H1 (cell line): ENCODE results near the gene PGPEP1. TPM values are rescaled to one million over a fixed set of nuclear protein-coding genes. Genes with fewer than 3 reads are reported as not detected.

Source experiments
- CTCF ChIA-PET: fragments of 300-600 bp; sonication (Branson Sonifier 250); formaldehyde crosslinking; loops from one replicate; lab custom pipeline; 2021; ENCODE audit not compliant: partially characterized antibody; lab: Charles Lee
- POLR2A ChIA-PET: fragments of 300-600 bp; sonication (Branson Sonifier 250); formaldehyde crosslinking; loops from one replicate; lab custom pipeline; 2021; ENCODE audit warnings: inconsistent platforms; ENCODE audit not compliant: partially characterized antibody; lab: Charles Lee
- DNase-seq, 2 experiments: peaks; one replicate each; pipeline versions ENCODE4 v3.0.0 to v3.0.0-alpha.2; 2010 to 2022; ENCODE audit warnings: low spot score in 2 of 2, low read depth in 1 of 2, mixed read lengths in 1 of 2
- FAIRE-seq: peaks from 2 replicates; lab custom pipeline; 2011; peaks lifted over from hg19 to GRCh38; lab: Jason Lieb, UNC
- H2AFZ ChIP-seq: 2 replicates; pipeline ENCODE4 v1.8.1; 2012; ENCODE audit warnings: low read length, inconsistent platforms
- H2AK5ac ChIP-seq: 2 replicates; pipeline ENCODE4 v1.6.1; 2013; ENCODE audit warnings: low read depth, low read length
- H2BK120ac ChIP-seq: replicated peaks from 2 replicates; pipeline ENCODE3; 2013; ENCODE audit warnings: low read depth, low read length, inconsistent platforms
- H2BK12ac ChIP-seq: 2 replicates; pipeline ENCODE4 v1.6.1; 2013; ENCODE audit warnings: low read depth, low read length
- H2BK15ac ChIP-seq: 2 replicates; pipeline ENCODE4 v1.6.1; 2013; ENCODE audit warnings: low read length
- H2BK20ac ChIP-seq: 2 replicates; pipeline ENCODE4 v1.6.1; 2013; ENCODE audit warnings: low read length
- H2BK5ac ChIP-seq: 2 replicates; pipeline ENCODE4 v1.6.1; 2013; ENCODE audit warnings: low read depth, low read length
- H3K14ac ChIP-seq: 2 replicates; pipeline ENCODE4 v1.6.1; 2013; ENCODE audit warnings: inconsistent platforms; ENCODE audit not compliant: insufficient read length
- H3K18ac ChIP-seq: 2 replicates; pipeline ENCODE4 v1.6.1; 2013; ENCODE audit warnings: low read length; ENCODE audit errors: extremely low read depth
- H3K23ac ChIP-seq: 2 replicates; pipeline ENCODE4 v1.6.1; 2013; ENCODE audit warnings: inconsistent platforms; ENCODE audit not compliant: insufficient read length
- H3K23me2 ChIP-seq: 2 replicates; pipeline ENCODE4 v1.6.1; 2013; ENCODE audit warnings: low read depth, low read length
- H3K27ac ChIP-seq: 2 replicates; pipeline ENCODE4 v1.6.1; 2011; ENCODE audit warnings: low read depth, low read length, inconsistent platforms
- H3K27me3 ChIP-seq, 4 experiments: replicated peaks in 1 of 4; 1 replicate in 1 of 4; 2 replicates in 3 of 4; pipeline versions ENCODE4 v1.6.1 to v1.8.1; 2011 to 2013; ENCODE audit warnings: low read length in 3 of 4, mild to moderate bottlenecking in 3 of 4, inconsistent platforms in 2 of 4, mixed read lengths in 2 of 4, moderate library complexity in 1 of 4; ENCODE audit not compliant: control insufficient read depth in 3 of 4, insufficient read depth in 3 of 4; ENCODE audit errors: extremely low read depth in 1 of 4
- H3K36me3 ChIP-seq, 4 experiments: 2 replicates each; pipeline versions ENCODE4 v1.6.1 to v1.8.1; 2011 to 2013; ENCODE audit warnings: mild to moderate bottlenecking in 4 of 4, low read length in 3 of 4, moderate library complexity in 2 of 4, control low read depth in 1 of 4, inconsistent platforms in 1 of 4; ENCODE audit not compliant: insufficient read depth in 4 of 4, control insufficient read depth in 2 of 4
- H3K4ac ChIP-seq: replicated peaks from 2 replicates; pipeline ENCODE3; 2013; ENCODE audit warnings: low read length, low read depth, mixed read lengths, inconsistent platforms; ENCODE audit not compliant: insufficient read length
- H3K4me1 ChIP-seq, 4 experiments: replicated peaks in 1 of 4; 1 replicate in 1 of 4; 2 replicates in 3 of 4; pipeline versions ENCODE4 v1.6.1 to v1.8.1; 2011 to 2013; ENCODE audit warnings: low read length in 3 of 4, inconsistent platforms in 2 of 4, mixed read lengths in 1 of 4; ENCODE audit not compliant: insufficient read depth in 4 of 4, control insufficient read depth in 3 of 4
- H3K4me2 ChIP-seq, 2 experiments: 2 replicates each; pipeline versions ENCODE4 v1.6.1 to v1.8.1; 2011 to 2013; ENCODE audit warnings: low read depth in 2 of 2, low read length in 2 of 2, control low read depth in 1 of 2, inconsistent platforms in 1 of 2, mild to moderate bottlenecking in 1 of 2; ENCODE audit not compliant: insufficient read depth in 1 of 2
- H3K4me3 ChIP-seq, 4 experiments: fragments of 200-600, 300-600 bp in 1 of 4; sonication (generic), shearing (Covaris generic), sonication (Bioruptor Twin) in 1 of 4; 2 replicates each; pipeline versions ENCODE4 v1.5.1 to v1.8.1; 2011 to 2016; ENCODE audit warnings: low read length in 4 of 4, low read depth in 3 of 4, control low read depth in 2 of 4, inconsistent platforms in 2 of 4, mild to moderate bottlenecking in 2 of 4, mixed read lengths in 1 of 4, moderate library complexity in 1 of 4; ENCODE audit not compliant: insufficient read depth in 2 of 4; ENCODE audit errors: extremely low read depth in 1 of 4
- H3K56ac ChIP-seq: replicated peaks from 2 replicates; pipeline ENCODE3; 2013; ENCODE audit warnings: low read depth, mild to moderate bottlenecking, mixed read lengths, low read length, inconsistent platforms; ENCODE audit not compliant: insufficient read length
- H3K79me1 ChIP-seq: 2 replicates; pipeline ENCODE4 v1.6.1; 2013; ENCODE audit warnings: low read depth, low read length, control low read depth
- H3K79me2 ChIP-seq, 2 experiments: 2 replicates each; pipeline versions ENCODE4 v1.6.1 to v1.8.1; 2012 to 2013; ENCODE audit warnings: low read length in 2 of 2, mild to moderate bottlenecking in 2 of 2, inconsistent platforms in 1 of 2; ENCODE audit not compliant: insufficient read depth in 2 of 2, control insufficient read depth in 1 of 2
- H3K9ac ChIP-seq, 4 experiments: replicated peaks in 1 of 4; 1 replicate in 1 of 4; 2 replicates in 3 of 4; pipeline versions ENCODE4 v1.6.1 to v1.8.1; 2011 to 2013; ENCODE audit warnings: low read depth in 3 of 4, low read length in 3 of 4, control low read depth in 2 of 4, mild to moderate bottlenecking in 2 of 4, moderate library complexity in 2 of 4, inconsistent platforms in 1 of 4; ENCODE audit errors: extremely low read depth in 1 of 4
- H3K9me3 ChIP-seq, 2 experiments: 2 replicates each; pipeline versions ENCODE4 v1.6.1 to v1.8.1; 2012 to 2013; ENCODE audit warnings: mild to moderate bottlenecking in 2 of 2, moderate library complexity in 2 of 2, control low read depth in 1 of 2, inconsistent platforms in 1 of 2, low read depth in 1 of 2, low read length in 1 of 2, mixed read lengths in 1 of 2; ENCODE audit not compliant: insufficient read depth in 2 of 2
- H4K20me1 ChIP-seq, 2 experiments: replicated peaks in 1 of 2; 2 replicates each; pipeline versions ENCODE3 to v1.8.1; 2011 to 2013; ENCODE audit warnings: inconsistent platforms in 2 of 2, low read length in 2 of 2, mild to moderate bottlenecking in 1 of 2; ENCODE audit not compliant: insufficient read depth in 2 of 2, control insufficient read depth in 1 of 2
- H4K5ac ChIP-seq: 2 replicates; pipeline ENCODE4 v1.6.1; 2013; ENCODE audit warnings: low read length, low read depth, mixed read lengths, inconsistent platforms; ENCODE audit not compliant: insufficient read length
- H4K8ac ChIP-seq: 2 replicates; pipeline ENCODE4 v1.8.0; 2013; ENCODE audit warnings: mild to moderate bottlenecking, moderate library complexity, low read length, inconsistent platforms; ENCODE audit not compliant: insufficient read depth; ENCODE audit errors: extremely low read depth
- H4K91ac ChIP-seq: replicated peaks from 2 replicates; pipeline ENCODE3; 2013; ENCODE audit warnings: low read length, mixed read lengths, inconsistent platforms; ENCODE audit not compliant: insufficient read length
- ASH2L ChIP-seq: fragments of 200-600, 300-600 bp; sonication (generic); IDR thresholded peaks from one replicate; pipeline ENCODE4 v1.7.1; 2017; ENCODE audit warnings: low read length
- BACH1 ChIP-seq: IDR thresholded peaks from 2 replicates; pipeline ENCODE4 v1.6.1; 2012; ENCODE audit warnings: low read length, improper control_type of control experiment
- BRCA1 ChIP-seq: IDR thresholded peaks from 2 replicates; pipeline ENCODE4 v1.6.1; 2012; ENCODE audit warnings: low read depth, low read length, improper control_type of control experiment
- CBX5 ChIP-seq: fragments of 300-800, 300-1000 bp; sonication (generic); IDR thresholded peaks from 2 replicates; pipeline ENCODE4 v1.7.1; 2016; ENCODE audit warnings: antibody characterized with exemption, low read length, low read depth
- CBX8 ChIP-seq: fragments of 300-800, 300-1000 bp; sonication (generic); IDR thresholded peaks from 2 replicates; pipeline ENCODE4 v1.7.1; 2016; ENCODE audit warnings: low read depth, low read length, borderline replicate concordance
- CEBPB ChIP-seq: IDR thresholded peaks from 2 replicates; pipeline ENCODE4 v1.6.1; 2012; ENCODE audit warnings: low read depth, low read length
- GTF2F1 ChIP-seq: IDR thresholded peaks from 2 replicates; pipeline ENCODE4 v1.6.1; 2012; ENCODE audit warnings: low read depth, low read length, improper control_type of control experiment, borderline replicate concordance
- MAFK ChIP-seq: IDR thresholded peaks from 2 replicates; pipeline ENCODE4 v1.6.1; 2012; ENCODE audit warnings: low read depth, mild to moderate bottlenecking, improper control_type of control experiment, low read length
- POU5F1 ChIP-seq: IDR thresholded peaks from 2 replicates; pipeline ENCODE4 v1.6.1; 2011; ENCODE audit warnings: low read depth, mild to moderate bottlenecking, low read length, moderate library complexity
- SIRT6 ChIP-seq: IDR thresholded peaks from one replicate; pipeline ENCODE4 v1.7.1; 2012; ENCODE audit warnings: low read length, inconsistent platforms
- SIX5 ChIP-seq: IDR thresholded peaks from 2 replicates; pipeline ENCODE4 v1.6.1; 2011; ENCODE audit warnings: mild to moderate bottlenecking, low read depth, low read length
- TAF7 ChIP-seq: optimal IDR thresholded peaks from 2 replicates; pipeline ENCODE3; 2011; ENCODE audit warnings: low read depth, mild to moderate bottlenecking, inconsistent platforms, low read length, moderate library complexity, borderline replicate concordance
- WGBS, 2 experiments: shearing (Covaris generic) in 1 of 2; methylation state at CpG; one replicate each; pipeline versions ENCODE4 v1.1.6 to v1.1.7; 2013 to 2015; ENCODE audit warnings: low lambda C conversion rate in 2 of 2, mixed read lengths in 2 of 2, inconsistent platforms in 1 of 2, low coverage in 1 of 2, missing lambda C conversion rate in 1 of 2; ENCODE audit not compliant: insufficient replicate concordance in 2 of 2, insufficient coverage in 1 of 2, insufficient read length in 1 of 2; ENCODE audit errors: extremely low coverage in 1 of 2, missing lambda C conversion rate in 1 of 2; 5-methylcytosine and 5-hydroxymethylcytosine counted together
- polyA plus RNA-seq, 7 experiments: library from polyadenylated mRNA; depleted of rRNA in 3 of 7; stranded (reverse) in 5 of 7; unstranded in 2 of 7; fragments of >200 nt in 5 of 7; fragments of 200-250 nt in 2 of 7; gene quantifications; 1 replicate in 5 of 7; 2 replicates in 1 of 7; 4 replicates in 1 of 7; pipeline versions ENCODE4 v1.2.1 to v1.2.3, GENCODE V29; 2011 to 2013; ENCODE audit warnings: missing spikeins in 2 of 7, mixed read lengths in 2 of 7
- total RNA-seq: library from RNA; stranded (reverse); fragmentation: NEBNext Ultra II Directional; extraction: Animal tissue kit (Norgen Biotek cat#: 25700); gene quantifications from 2 replicates; pipeline ENCODE4 v1.2.1, GENCODE V29; 2021
- TF ChIP-seq, protein P1 (sequence below): IDR thresholded peaks from 2 replicates; pipeline ENCODE4 v1.6.1; 2012; ENCODE audit warnings: inconsistent platforms
- TF ChIP-seq, protein P2 (sequence below): IDR thresholded peaks from 2 replicates; pipeline ENCODE4 v1.6.1; 2011; ENCODE audit warnings: low read depth, mild to moderate bottlenecking, low read length; ENCODE audit not compliant: insufficient read depth

Gene PGPEP1
- total and polyA plus RNA-seq, 2 of the 8 experiments (the other 6 are each of a cell fraction or from before 2014, with no cell fraction given): 17.0 to 33.4 TPM

GRCh38 chr19:18336121-18336520 lies 4.3 kb upstream of the PGPEP1 start:
- no peak overlapping the region for H4K91ac ChIP-seq
- H3K27ac ChIP-seq: no peak overlapping the region
- TF ChIP-seq BRCA1 (no peak), SIRT6 (no peak), CBX8 (no peak), MAFK (no peak), ASH2L (no peak), GTF2F1 (no peak), POU5F1 (no peak), SIX5 (no peak), CBX5 (no peak), BACH1 (no peak), CEBPB (no peak), TAF7 (no peak)
- TF ChIP-seq, protein P1, sequence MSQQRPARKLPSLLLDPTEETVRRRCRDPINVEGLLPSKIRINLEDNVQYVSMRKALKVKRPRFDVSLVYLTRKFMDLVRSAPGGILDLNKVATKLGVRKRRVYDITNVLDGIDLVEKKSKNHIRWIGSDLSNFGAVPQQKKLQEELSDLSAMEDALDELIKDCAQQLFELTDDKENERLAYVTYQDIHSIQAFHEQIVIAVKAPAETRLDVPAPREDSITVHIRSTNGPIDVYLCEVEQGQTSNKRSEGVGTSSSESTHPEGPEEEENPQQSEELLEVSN: no peak
- TF ChIP-seq, protein P2, sequence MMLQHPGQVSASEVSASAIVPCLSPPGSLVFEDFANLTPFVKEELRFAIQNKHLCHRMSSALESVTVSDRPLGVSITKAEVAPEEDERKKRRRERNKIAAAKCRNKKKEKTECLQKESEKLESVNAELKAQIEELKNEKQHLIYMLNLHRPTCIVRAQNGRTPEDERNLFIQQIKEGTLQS: no peak
- no peak overlapping the region for H2BK12ac ChIP-seq
- CTCF ChIA-PET: interaction anchor here (0.6 to 5.8 kb wide), 8 partner anchors 9 to 963 kb away, joined by 3 to 73 read pairs (median 6); partner anchors contain the start of genes GDF15 and JUND
- H3K14ac ChIP-seq: no peak overlapping the region
- H4K5ac ChIP-seq: no peak overlapping the region
- POLR2A ChIA-PET: interaction anchor here (0.7 to 20.2 kb wide), 3 partner anchors 39 to 58 kb away, joined by 3 to 224 read pairs (median 4); partner anchors contain the start of genes IQCN and JUND
- H3K23me2 ChIP-seq: peaks cover 7% of the 10 kb centered on the region; the same call in 1 of the 2 replicates
- 85% methylated on average over 6 of the region's 7 CpGs; no CpG with 5 or more reads in 1 of the 2 experiments for WGBS, 2 experiments
- H2BK120ac ChIP-seq: no peak overlapping the region
- H3K4me1 ChIP-seq: peaks cover 0 to 7% (median 5%) of the 10 kb centered on the region in 4 experiments; a peak in 4 of 7 replicates
- no peak overlapping the region for H3K18ac ChIP-seq
- H3K79me2 ChIP-seq: no peaks in the 10 kb centered on the region
- H2AFZ ChIP-seq: no peak overlapping the region
- no peak overlapping the region for H3K23ac ChIP-seq
- H2BK20ac ChIP-seq: no peak overlapping the region
- H3K4me3 ChIP-seq: no peak overlapping the region
- H3K79me1 ChIP-seq: no peaks in the 10 kb centered on the region
- no peak overlapping the region for H2BK5ac ChIP-seq
- H3K27me3 ChIP-seq: 0 out of 7 replicates have a peak, but pooled peaks cover 0 to 2% (median 0%) of the 10 kb centered on the region in 4 experiments
- H3K4me2 ChIP-seq: no peak overlapping the region
- no peak overlapping the region for H3K56ac ChIP-seq
- H3K4ac ChIP-seq: no peak overlapping the region
- H4K20me1 ChIP-seq: no peaks in the 10 kb centered on the region
- H4K8ac ChIP-seq: no peak overlapping the region; the same call in 1 of the 2 replicates
- no peak overlapping the region for H2BK15ac ChIP-seq
- no peak for FAIRE-seq
- no peaks in the 10 kb centered on the region for H3K9me3 ChIP-seq
- no peaks in the 10 kb centered on the region for H3K36me3 ChIP-seq
- H2AK5ac ChIP-seq: no peak overlapping the region
- no peak for DNase-seq
- no peak overlapping the region for H3K9ac ChIP-seq
